Lower leg skin (tissue), 4 donors: Measurements from ENCODE around the gene FILIP1. TPM values are rescaled to one million over a fixed set of nuclear protein-coding genes. Genes with fewer than 3 reads are reported as not detected.

ENCODE experiments used
- DNase-seq, 2 donors: peaks; one replicate each; pipeline ENCODE4 v3.0.0-alpha.2; 2019; ENCODE audit warnings: low spot score in 2 of 2
- H3K4me3 ChIP-seq: fragments of 200-600 bp; sonication (generic); 2 replicates; pipeline ENCODE4 v1.5.1; 2017; ENCODE audit warnings: mild to moderate bottlenecking, low read depth; ENCODE audit not compliant: poor library complexity, severe bottlenecking
- POLR2A ChIP-seq, 2 donors: fragments of 450-650 bp; IDR thresholded peaks; one replicate each; pipeline ENCODE4 v1.6.1; 2016 to 2017; ENCODE audit warnings: antibody characterized with exemption in 2 of 2, mild to moderate bottlenecking in 1 of 2, moderate library complexity in 1 of 2
- WGBS, 2 donors: methylation state at CpG; one replicate each; pipeline ENCODE4 v1.1.5; 2018; 5-methylcytosine and 5-hydroxymethylcytosine counted together
- intact Hi-C: fragments of 100-400 bp; cut with DNase I; formaldehyde crosslinking; loops from one replicate; pipeline ENCODE4 v1.15.0; 2023; ENCODE audit warnings: low total_unique reads
- total RNA-seq, 4 donors: library from RNA; depleted of rRNA; stranded (reverse); fragments of >200 nt; gene quantifications; one replicate each; pipeline ENCODE4 v1.1.0, GENCODE V29; 2016
- TF ChIP-seq, protein P1 (sequence below), 3 donors: fragments of 450-650 bp; IDR thresholded peaks; one replicate each; pipeline ENCODE4 v1.5.1; 2016; ENCODE audit warnings: antibody characterized with exemption in 3 of 3, mild to moderate bottlenecking in 3 of 3, moderate library complexity in 2 of 3

FILIP1 gene
- total RNA-seq, 4 donors from 2014 or later: 0.38 to 1.6 (median 0.92) TPM

DNA sequence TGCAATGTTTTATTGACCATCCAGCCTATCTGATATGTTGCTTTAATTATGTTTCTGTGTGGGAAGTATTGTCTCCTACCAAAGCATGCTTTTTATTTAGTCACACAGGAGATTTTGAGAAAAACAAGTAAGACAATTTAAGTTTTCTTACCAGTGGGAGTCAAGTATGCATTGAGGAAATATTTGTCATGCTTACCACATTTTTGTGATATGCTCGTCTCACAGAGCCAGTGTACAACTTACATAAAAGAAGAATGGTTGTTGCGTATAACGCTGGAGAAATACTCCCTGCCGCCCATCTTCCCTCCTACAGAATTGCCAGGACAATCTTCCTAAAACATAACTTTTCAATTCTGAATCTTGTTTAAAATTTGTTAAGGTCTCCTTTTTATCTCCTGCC lies 37.1 kb upstream of the FILIP1 start:
- H3K4me3 ChIP-seq: no peak overlapping the region
- intact Hi-C loops: no loop called here
- no peak for DNase-seq
- no peak for TF ChIP-seq POLR2A (IDR thresholded peaks at IDR 0.05)
- TF ChIP-seq, protein P1, sequence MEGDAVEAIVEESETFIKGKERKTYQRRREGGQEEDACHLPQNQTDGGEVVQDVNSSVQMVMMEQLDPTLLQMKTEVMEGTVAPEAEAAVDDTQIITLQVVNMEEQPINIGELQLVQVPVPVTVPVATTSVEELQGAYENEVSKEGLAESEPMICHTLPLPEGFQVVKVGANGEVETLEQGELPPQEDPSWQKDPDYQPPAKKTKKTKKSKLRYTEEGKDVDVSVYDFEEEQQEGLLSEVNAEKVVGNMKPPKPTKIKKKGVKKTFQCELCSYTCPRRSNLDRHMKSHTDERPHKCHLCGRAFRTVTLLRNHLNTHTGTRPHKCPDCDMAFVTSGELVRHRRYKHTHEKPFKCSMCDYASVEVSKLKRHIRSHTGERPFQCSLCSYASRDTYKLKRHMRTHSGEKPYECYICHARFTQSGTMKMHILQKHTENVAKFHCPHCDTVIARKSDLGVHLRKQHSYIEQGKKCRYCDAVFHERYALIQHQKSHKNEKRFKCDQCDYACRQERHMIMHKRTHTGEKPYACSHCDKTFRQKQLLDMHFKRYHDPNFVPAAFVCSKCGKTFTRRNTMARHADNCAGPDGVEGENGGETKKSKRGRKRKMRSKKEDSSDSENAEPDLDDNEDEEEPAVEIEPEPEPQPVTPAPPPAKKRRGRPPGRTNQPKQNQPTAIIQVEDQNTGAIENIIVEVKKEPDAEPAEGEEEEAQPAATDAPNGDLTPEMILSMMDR (IDR thresholded peaks at IDR 0.05): no peak
- 69 to 71% methylated on average over 4 of the region's 4 CpGs for WGBS, 2 donors

DNA sequence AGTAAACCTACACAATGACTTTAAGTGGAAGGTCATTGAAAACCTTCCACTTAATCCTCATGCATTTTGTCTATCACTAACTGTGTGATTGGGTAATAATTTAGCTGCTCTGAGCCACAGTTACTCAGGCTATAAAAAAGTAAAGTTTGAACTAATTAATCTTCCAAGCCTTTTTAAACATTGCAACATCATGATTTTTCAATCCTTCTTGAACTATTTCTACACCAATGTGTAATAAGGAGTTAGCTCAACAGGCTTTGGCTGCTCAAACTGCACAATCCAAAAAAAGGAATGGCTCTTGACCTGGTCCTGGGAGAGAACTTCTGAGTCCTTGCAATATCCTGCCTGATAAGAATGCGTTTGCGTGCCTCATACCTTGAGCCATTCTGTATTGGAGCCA lies 34.8 kb upstream of the FILIP1 start:
- WGBS, 2 donors: 80 to 82% methylated on average over 2 of the region's 2 CpGs
- no peak overlapping the region for H3K4me3 ChIP-seq
- no peak for TF ChIP-seq POLR2A (IDR thresholded peaks at IDR 0.05)
- TF ChIP-seq, protein P1 (IDR thresholded peaks at IDR 0.05): no peak
- no peak for DNase-seq
- intact Hi-C loops: no loop called here

DNA sequence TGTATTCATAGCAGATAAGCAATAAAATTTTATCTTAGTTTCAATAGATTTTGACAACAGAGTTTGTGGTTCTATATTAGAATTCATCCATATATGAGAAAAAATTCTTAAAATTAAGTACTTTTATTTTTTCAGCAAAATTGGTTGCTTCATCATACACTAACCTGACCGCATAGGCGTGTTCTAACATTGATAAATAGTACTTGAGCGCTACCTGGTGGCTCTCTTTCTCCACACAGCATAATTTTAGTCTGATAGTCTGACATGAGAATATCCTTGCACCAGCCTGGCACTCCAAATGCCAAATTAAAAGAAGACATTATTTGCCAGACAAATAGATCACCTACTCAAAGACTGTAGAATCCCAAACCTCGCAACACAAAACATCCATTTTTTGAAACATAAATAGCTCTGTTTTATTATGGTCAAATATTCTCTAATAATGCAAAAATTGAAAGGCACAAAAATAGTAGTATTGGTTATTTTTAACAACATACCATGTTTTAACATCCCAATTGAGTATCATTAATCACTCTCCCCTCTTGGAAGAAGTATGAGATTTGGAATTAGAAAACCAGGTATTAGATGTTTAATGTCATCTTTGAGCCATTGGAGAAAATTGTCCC lies 33.0 kb upstream of the FILIP1 start:
- WGBS, 2 donors: 13 to 19% methylated on average over 4 of the region's 4 CpGs
- TF ChIP-seq POLR2A (IDR thresholded peaks at IDR 0.05): no peak
- TF ChIP-seq, protein P1 (IDR thresholded peaks at IDR 0.05): peak in 1 of 3 donors; percentile 35
- intact Hi-C loops: no loop called here
- no peak overlapping the region for H3K4me3 ChIP-seq
- peak in 1 of 2 donors; percentile 71 for DNase-seq

DNA sequence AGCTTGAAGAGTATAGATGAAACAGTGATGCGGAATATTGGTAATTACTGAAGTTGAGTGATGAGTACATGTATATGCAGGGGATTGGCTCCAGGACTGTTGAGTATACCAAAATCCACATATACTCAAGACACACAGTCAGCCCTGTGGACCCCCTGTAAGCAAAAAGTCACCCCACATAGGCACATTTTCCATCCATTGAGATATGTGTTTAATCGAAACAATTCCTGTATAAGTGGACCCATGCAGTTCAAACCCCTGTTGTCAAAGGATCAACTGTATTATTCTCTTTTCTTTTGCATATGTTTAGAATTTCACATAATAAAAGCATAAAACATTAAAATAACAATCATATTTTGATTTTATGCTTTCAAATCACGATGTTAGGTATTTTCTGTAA lies 32.1 kb upstream of the FILIP1 start:
- no peak for TF ChIP-seq POLR2A (IDR thresholded peaks at IDR 0.05)
- TF ChIP-seq, protein P1 (IDR thresholded peaks at IDR 0.05): no peak
- DNase-seq: no peak
- intact Hi-C loops: no loop called here
- H3K4me3 ChIP-seq: no peak overlapping the region
- WGBS, 2 donors: 92 to 93% methylated on average over 3 of the region's 3 CpGs

DNA sequence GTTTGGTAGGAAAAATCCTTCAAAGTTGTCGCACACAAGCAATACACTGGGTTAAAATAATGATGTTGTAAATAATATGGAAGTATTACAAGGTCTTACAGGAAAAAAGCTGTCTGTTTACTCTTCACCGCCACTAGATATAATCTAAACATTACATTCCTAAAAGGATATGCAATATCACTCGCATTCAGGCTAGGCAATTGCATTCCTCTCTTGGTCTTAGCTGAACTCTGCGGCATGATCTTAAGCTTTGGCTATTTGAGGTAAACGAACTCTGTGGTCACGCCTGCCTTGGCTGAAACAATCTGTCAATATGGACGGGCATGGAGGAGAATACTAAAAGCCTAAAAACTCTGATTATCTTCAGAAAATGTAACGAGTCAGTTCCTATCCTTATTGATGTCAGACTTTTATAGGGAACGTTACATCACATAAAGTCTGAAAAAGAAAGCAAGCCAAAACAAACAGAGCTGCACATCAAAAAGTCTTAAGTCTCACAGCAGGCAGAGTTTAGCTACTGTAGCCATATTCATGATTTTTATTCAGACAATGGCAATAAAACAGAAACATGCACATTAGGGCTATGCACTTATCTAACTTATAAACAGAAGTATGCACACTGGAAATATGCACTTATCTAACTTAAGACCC lies 30.8 kb upstream of the FILIP1 start:
- no peak for TF ChIP-seq POLR2A (IDR thresholded peaks at IDR 0.05)
- TF ChIP-seq, protein P1 (IDR thresholded peaks at IDR 0.05): no peak
- H3K4me3 ChIP-seq: no peak overlapping the region
- 26 to 27% methylated on average over 9 of the region's 9 CpGs for WGBS, 2 donors
- intact Hi-C loops: no loop called here
- no peak for DNase-seq
